Kidney (tissue), 14 donors: Measurements from ENCODE around the gene HOXB5. TPM values are rescaled to one million over a fixed set of nuclear protein-coding genes. Genes with fewer than 3 reads are reported as not detected.

Experiments used
- DNase-seq, 5 donors: peaks; one replicate each; pipeline ENCODE4 v3.0.0-alpha.2; 2013 to 2020
- FAIRE-seq: peaks from 2 replicates; lab custom pipeline; 2012; peaks lifted over from hg19 to GRCh38; lab: Jason Lieb, UNC
- H3K27ac ChIP-seq, 2 donors: one replicate each; pipeline ENCODE4 v1.7.0; 2013; ENCODE audit warnings: low read depth in 2 of 2, low read length in 2 of 2, inconsistent platforms in 1 of 2
- H3K27me3 ChIP-seq: one replicate; pipeline ENCODE4 v1.7.1; 2013; ENCODE audit warnings: low read length, inconsistent platforms; ENCODE audit not compliant: control insufficient read depth, insufficient read depth
- H3K36me3 ChIP-seq, 3 donors: one replicate each; pipeline versions ENCODE4 v1.7.0 to v1.7.1; 2013; ENCODE audit warnings: low read length in 3 of 3, control low read depth in 1 of 3, inconsistent platforms in 1 of 3; ENCODE audit not compliant: insufficient read depth in 3 of 3, control insufficient read depth in 2 of 3
- H3K4me1 ChIP-seq, 3 donors: one replicate each; pipeline versions ENCODE4 v1.7.0 to v1.7.1; 2013; ENCODE audit warnings: low read length in 3 of 3, inconsistent platforms in 1 of 3, low read depth in 1 of 3; ENCODE audit not compliant: control insufficient read depth in 2 of 3, insufficient read depth in 2 of 3
- H3K4me3 ChIP-seq, 3 donors: one replicate each; pipeline versions ENCODE4 v1.7.0 to v1.8.1; 2013; ENCODE audit warnings: low read length in 3 of 3, control low read depth in 1 of 3, inconsistent platforms in 1 of 3
- H3K9ac ChIP-seq, 3 donors: one replicate each; pipeline versions ENCODE4 v1.7.0 to v1.7.1; 2013; ENCODE audit warnings: low read length in 3 of 3, control low read depth in 1 of 3, inconsistent platforms in 1 of 3
- H3K9me3 ChIP-seq, 3 donors: one replicate each; pipeline versions ENCODE4 v1.7.0 to v1.7.1; 2013; ENCODE audit warnings: low read length in 3 of 3, control low read depth in 1 of 3, inconsistent platforms in 1 of 3; ENCODE audit not compliant: control insufficient read depth in 2 of 3, insufficient read depth in 1 of 3
- CTCF ChIP-seq: IDR thresholded peaks from 3 replicates; pipeline ENCODE4 v1.5.1; 2012; ENCODE audit warnings: mild to moderate bottlenecking, moderate library complexity, borderline replicate concordance; ENCODE audit not compliant: insufficient read depth; ENCODE audit errors: extremely low read depth
- intact Hi-C: fragments of 100-400 bp; cut with DNase I; formaldehyde crosslinking; loops from one replicate; pipeline ENCODE4 v1.11.1; 2022
- polyA plus RNA-seq: library from polyadenylated mRNA; stranded (reverse); fragments of 350-450 nt; fragmentation: Illumina TruSeq; extraction: RNeasy Lipid Tissue Mini Kit (QIAGEN cat#74804); gene quantifications from one replicate; pipeline ENCODE4 v1.2.3, GENCODE V29; 2014; ENCODE audit warnings: low read depth, low replicate concordance; ENCODE audit not compliant: insufficient read depth
- total RNA-seq: library from RNA; stranded (reverse); fragmentation: NEBNext Ultra II Directional; extraction: Animal tissue kit (Norgen Biotek cat#: 25700); gene quantifications from one replicate; pipeline ENCODE4 v1.2.1, GENCODE V29; 2021
- donor health status: control.
- donor health status: control.
- donor health status: control.
- donor health status: control.
- donor health status: control.
- donor health status: DM: yes; HTN: yes; CAD: no.
- donor health status: Normal renal cell carcinoma (clear cell type).

HOXB5 gene
- total and polyA plus RNA-seq, 2 donors from 2014 or later, result 12.3 to 27.0 TPM

GRCh38 chr17:48608494-48608834, 14.9 kb upstream of the HOXB5 start:
- H3K9me3 ChIP-seq, result peaks cover 0 to 3% (median 0%) of the 10 kb centered on the region in 3 donors
- intact Hi-C loops, result no loop called here
- H3K27me3 ChIP-seq, result no peaks in the 10 kb centered on the region
- H3K4me3 ChIP-seq, result peak overlapping the region; percentile 11 to 85 (median 52)
- DNase-seq (no peak), FAIRE-seq (no peak)
- H3K36me3 ChIP-seq, result no peaks in the 10 kb centered on the region
- peaks cover 3 to 12% (median 12%) of the 10 kb centered on the region in 3 donors for H3K4me1 ChIP-seq
- H3K9ac ChIP-seq, result peak overlapping the region in 2 of 3 donors; percentile 59 to 98
- no peak for TF ChIP-seq CTCF
- peak overlapping the region; percentile 97 for H3K27ac ChIP-seq

- peaks cover 3 to 12% (median 12%) of the 10 kb centered on the region in 3 donors for H3K4me1 ChIP-seq
- peak overlapping the region; percentile 90 to 94 for H3K27ac ChIP-seq
- H3K9me3 ChIP-seq, result peaks cover 0 to 3% (median 0%) of the 10 kb centered on the region in 3 donors
- peak overlapping the region; percentile 69 to 79 (median 77) for H3K9ac ChIP-seq
- no peak for TF ChIP-seq CTCF
- intact Hi-C loops, result no loop called here
- H3K27me3 ChIP-seq, result no peaks in the 10 kb centered on the region
- DNase-seq, result no peak
- no peaks in the 10 kb centered on the region for H3K36me3 ChIP-seq
- FAIRE-seq, result no peak
- peak overlapping the region in 2 of 3 donors; percentile 51 to 54 for H3K4me3 ChIP-seq
Observed at GRCh38 chr17:48606892-48607614, 13.5 kb upstream of the HOXB5 start.

- Histone ChIP-seq H3K9ac (peak overlapping the region; percentile 30 to 79 (median 77)), H3K4me1 (peaks cover 3 to 12% (median 12%) of the 10 kb centered on the region in 3 donors), H3K9me3 (peaks cover 0 to 3% (median 0%) of the 10 kb centered on the region in 3 donors), H3K4me3 (peak overlapping the region; percentile 54 to 94 (median 72)), H3K27ac (peak overlapping the region; percentile 90 to 94), H3K27me3 (no peaks in the 10 kb centered on the region), H3K36me3 (no peaks in the 10 kb centered on the region)
- TF ChIP-seq CTCF, result no peak
- no peak for DNase-seq
- no peak for FAIRE-seq
- intact Hi-C loops, result no loop called here
Observed at GRCh38 chr17:48605991-48606891, 12.7 kb upstream of the HOXB5 start.
